ENCODE measurements around the gene E2F4. TPM values are rescaled to one million over a fixed set of nuclear protein-coding genes. Genes with fewer than 3 reads are reported as not detected.

Gene E2F4
- total RNA-seq, 1 experiment from 2014 or later = 114 TPM

GRCh38 chr16:67198238-67198734 lies 6.3 kb downstream of the E2F4 start:
- peak; percentile 64 for DNase-seq (ENCODE audit: low read depth, low spot score)
- Histone ChIP-seq H3K79me2 (ENCODE audit: insufficient read depth, low read length) (peaks cover 44% of the 10 kb centered on the region), H4K20me1 (ENCODE audit: insufficient read depth) (no peaks in the 10 kb centered on the region; the same call in 1 of the 2 replicates), H3K27ac (ENCODE audit: low read depth, low read length) (peak overlapping the region; percentile 99), H3K9ac (ENCODE audit: low read length) (peak overlapping the region; percentile 75; the same call in 1 of the 2 replicates), H3K4me1 (ENCODE audit: control insufficient read depth in 1 of 2, insufficient read depth in 2 of 2, low read length in 2 of 2) (peaks cover 19 to 42% of the 10 kb centered on the region in 2 experiments), H3K4me3 (replicated peaks in 1 of 2; ENCODE audit: low read depth in 1 of 2, low read length in 2 of 2) (peak overlapping the region; percentile 78), H3K9me2 (ENCODE audit: insufficient read depth) (no peaks in the 10 kb centered on the region), H3K4me2 (ENCODE audit: low read length) (peak overlapping the region; percentile 97), H3K36me3 (ENCODE audit: control insufficient read depth in 1 of 2, insufficient read depth in 2 of 2, low read length in 2 of 2) (peaks cover 35 to 47% of the 10 kb centered on the region in 2 experiments; a peak in 3 of 4 replicates), H3K27me3 (ENCODE audit: insufficient read depth, low read length) (no peaks in the 10 kb centered on the region), H3K9me3 (ENCODE audit: control insufficient read depth in 1 of 2, insufficient read depth in 1 of 2, low read depth in 1 of 2, low read length in 2 of 2) (no peaks in the 10 kb centered on the region), H2AFZ (ENCODE audit: low read depth, low read length, poor library complexity, severe bottlenecking) (no peak overlapping the region)
- POLR2A ChIA-PET = interaction anchor here (1.0 to 2.3 kb wide), 5 partner anchors 10 to 49 kb away, joined by 3 to 11 read pairs (median 8); partner anchors contain the start of genes FHOD1, NOL3 and TMEM208
- ATAC-seq = peak; percentile 67
- RAD21 ChIA-PET (ENCODE audit: low non-redundant PET in 1 of 2, low total read pairs in 2 of 2, uncharacterized antibody in 2 of 2, unreplicated experiment in 2 of 2) = no interaction called here
- intact Hi-C loops (cut with micrococcal nuclease) = no loop called here
- CTCF ChIA-PET = interaction anchor here (0.7 to 2.3 kb wide), 33 partner anchors 9 to 303 kb away, joined by 3 to 14 read pairs (median 5); partner anchors contain the start of genes ATP6V0D1, CES3, FBXL8 and FHOD1
- no peak for TF ChIP-seq EGR1 (IDR thresholded peaks at IDR 0.05; ENCODE audit: low read depth)
- peak; percentile 63 for TF ChIP-seq YY1 (IDR thresholded peaks at IDR 0.05; ENCODE audit: extremely low read depth, insufficient replicate concordance, low read depth, low read length)
- no peak for TF ChIP-seq RAD21 (IDR thresholded peaks at IDR 0.05; ENCODE audit: low read depth)
- no peak for TF ChIP-seq EZH2 (IDR thresholded peaks at IDR 0.05)
- TF ChIP-seq ZNF274 (IDR thresholded peaks at IDR 0.05; ENCODE audit: low read depth, low read length) = no peak
- TF ChIP-seq, protein P1, sequence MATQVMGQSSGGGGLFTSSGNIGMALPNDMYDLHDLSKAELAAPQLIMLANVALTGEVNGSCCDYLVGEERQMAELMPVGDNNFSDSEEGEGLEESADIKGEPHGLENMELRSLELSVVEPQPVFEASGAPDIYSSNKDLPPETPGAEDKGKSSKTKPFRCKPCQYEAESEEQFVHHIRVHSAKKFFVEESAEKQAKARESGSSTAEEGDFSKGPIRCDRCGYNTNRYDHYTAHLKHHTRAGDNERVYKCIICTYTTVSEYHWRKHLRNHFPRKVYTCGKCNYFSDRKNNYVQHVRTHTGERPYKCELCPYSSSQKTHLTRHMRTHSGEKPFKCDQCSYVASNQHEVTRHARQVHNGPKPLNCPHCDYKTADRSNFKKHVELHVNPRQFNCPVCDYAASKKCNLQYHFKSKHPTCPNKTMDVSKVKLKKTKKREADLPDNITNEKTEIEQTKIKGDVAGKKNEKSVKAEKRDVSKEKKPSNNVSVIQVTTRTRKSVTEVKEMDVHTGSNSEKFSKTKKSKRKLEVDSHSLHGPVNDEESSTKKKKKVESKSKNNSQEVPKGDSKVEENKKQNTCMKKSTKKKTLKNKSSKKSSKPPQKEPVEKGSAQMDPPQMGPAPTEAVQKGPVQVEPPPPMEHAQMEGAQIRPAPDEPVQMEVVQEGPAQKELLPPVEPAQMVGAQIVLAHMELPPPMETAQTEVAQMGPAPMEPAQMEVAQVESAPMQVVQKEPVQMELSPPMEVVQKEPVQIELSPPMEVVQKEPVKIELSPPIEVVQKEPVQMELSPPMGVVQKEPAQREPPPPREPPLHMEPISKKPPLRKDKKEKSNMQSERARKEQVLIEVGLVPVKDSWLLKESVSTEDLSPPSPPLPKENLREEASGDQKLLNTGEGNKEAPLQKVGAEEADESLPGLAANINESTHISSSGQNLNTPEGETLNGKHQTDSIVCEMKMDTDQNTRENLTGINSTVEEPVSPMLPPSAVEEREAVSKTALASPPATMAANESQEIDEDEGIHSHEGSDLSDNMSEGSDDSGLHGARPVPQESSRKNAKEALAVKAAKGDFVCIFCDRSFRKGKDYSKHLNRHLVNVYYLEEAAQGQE (IDR thresholded peaks at IDR 0.05; ENCODE audit: low read depth) = no peak
- TF ChIP-seq, protein P2, sequence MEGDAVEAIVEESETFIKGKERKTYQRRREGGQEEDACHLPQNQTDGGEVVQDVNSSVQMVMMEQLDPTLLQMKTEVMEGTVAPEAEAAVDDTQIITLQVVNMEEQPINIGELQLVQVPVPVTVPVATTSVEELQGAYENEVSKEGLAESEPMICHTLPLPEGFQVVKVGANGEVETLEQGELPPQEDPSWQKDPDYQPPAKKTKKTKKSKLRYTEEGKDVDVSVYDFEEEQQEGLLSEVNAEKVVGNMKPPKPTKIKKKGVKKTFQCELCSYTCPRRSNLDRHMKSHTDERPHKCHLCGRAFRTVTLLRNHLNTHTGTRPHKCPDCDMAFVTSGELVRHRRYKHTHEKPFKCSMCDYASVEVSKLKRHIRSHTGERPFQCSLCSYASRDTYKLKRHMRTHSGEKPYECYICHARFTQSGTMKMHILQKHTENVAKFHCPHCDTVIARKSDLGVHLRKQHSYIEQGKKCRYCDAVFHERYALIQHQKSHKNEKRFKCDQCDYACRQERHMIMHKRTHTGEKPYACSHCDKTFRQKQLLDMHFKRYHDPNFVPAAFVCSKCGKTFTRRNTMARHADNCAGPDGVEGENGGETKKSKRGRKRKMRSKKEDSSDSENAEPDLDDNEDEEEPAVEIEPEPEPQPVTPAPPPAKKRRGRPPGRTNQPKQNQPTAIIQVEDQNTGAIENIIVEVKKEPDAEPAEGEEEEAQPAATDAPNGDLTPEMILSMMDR (IDR thresholded peaks at IDR 0.05 in 2 of 3, conservative IDR thresholded peaks at IDR 0.05 in 1 of 3; ENCODE audit: borderline replicate concordance in 1 of 3, insufficient read depth in 1 of 3, low read depth in 2 of 3, low read length in 2 of 3) = peak in 2 of 3 experiments; percentile 98; a peak in 4 of 6 replicates
- no peak for TF ChIP-seq ATF3 (IDR thresholded peaks at IDR 0.05)
- TF ChIP-seq JUND (IDR thresholded peaks at IDR 0.05) = no peak
- no peak for TF ChIP-seq SP1 (IDR thresholded peaks at IDR 0.05; ENCODE audit: low read depth)
- TF ChIP-seq CBX3 (IDR thresholded peaks at IDR 0.05; ENCODE audit: low read depth) = no peak
- no peak for TF ChIP-seq SIN3A (IDR thresholded peaks at IDR 0.05; ENCODE audit: low read depth)
- no peak for TF ChIP-seq EZH2phosphoT487 (IDR thresholded peaks at IDR 0.05; ENCODE audit: borderline replicate concordance)
- BruUV-seq (replicated peaks) = no TSS peak

Measured in HCT116 (cell line).